ENCODE results near the gene LIMK1.

LIMK1 gene

GRCh38 chr7:74059037-74059436 lies 24.6 kb upstream of the LIMK1 start:
- no peak for DNase-seq
- H3K9me3 ChIP-seq = no peaks in the 10 kb centered on the region
- no peaks in the 10 kb centered on the region for H3K4me1 ChIP-seq

GRCh38 chr7:74059681-74060588 lies 23.7 kb upstream of the LIMK1 start:
- DNase-seq = no peak
- Histone ChIP-seq H3K4me3 (ENCODE audit: low read depth, low read length) (no peak overlapping the region), H3K4me1 (no peaks in the 10 kb centered on the region), H3K27me3 (no peaks in the 10 kb centered on the region), H3K36me3 (no peaks in the 10 kb centered on the region), H3K9me3 (no peaks in the 10 kb centered on the region)
- no peak for TF ChIP-seq CTCF (IDR thresholded peaks at IDR 0.05; ENCODE audit: low read depth, low read length)

More at GRCh38 chr7:74059037-74059436, 24.6 kb upstream of the LIMK1 start:
- no peak for TF ChIP-seq CTCF (IDR thresholded peaks at IDR 0.05; ENCODE audit: low read depth, low read length)
- Histone ChIP-seq H3K36me3 (no peaks in the 10 kb centered on the region), H3K4me3 (ENCODE audit: low read depth, low read length) (no peak overlapping the region), H3K27me3 (no peaks in the 10 kb centered on the region)

GRCh38 chr7:74061840-74062539 lies 21.6 kb upstream of the LIMK1 start:
- DNase-seq = no peak
- TF ChIP-seq CTCF (IDR thresholded peaks at IDR 0.05; ENCODE audit: low read depth, low read length) = no peak
- Histone ChIP-seq H3K4me1 (no peaks in the 10 kb centered on the region), H3K27me3 (no peaks in the 10 kb centered on the region), H3K9me3 (no peaks in the 10 kb centered on the region), H3K36me3 (no peaks in the 10 kb centered on the region), H3K4me3 (ENCODE audit: low read depth, low read length) (no peak overlapping the region)

GRCh38 chr7:74063223-74063641 lies 20.4 kb upstream of the LIMK1 start:
- Histone ChIP-seq H3K36me3 (no peaks in the 10 kb centered on the region), H3K9me3 (no peaks in the 10 kb centered on the region), H3K27me3 (no peaks in the 10 kb centered on the region), H3K4me3 (ENCODE audit: low read depth, low read length) (no peak overlapping the region), H3K4me1 (no peaks in the 10 kb centered on the region)
- no peak for TF ChIP-seq CTCF (IDR thresholded peaks at IDR 0.05; ENCODE audit: low read depth, low read length)
- peak; percentile 27 for DNase-seq

GRCh38 chr7:74063646-74064045 lies 20.0 kb upstream of the LIMK1 start:
- H3K4me3 ChIP-seq (ENCODE audit: low read depth, low read length) = no peak overlapping the region
- H3K36me3 ChIP-seq = no peaks in the 10 kb centered on the region
- no peaks in the 10 kb centered on the region for H3K27me3 ChIP-seq
- TF ChIP-seq CTCF (IDR thresholded peaks at IDR 0.05; ENCODE audit: low read depth, low read length) = no peak
- no peak for DNase-seq
- no peaks in the 10 kb centered on the region for H3K4me1 ChIP-seq
- no peaks in the 10 kb centered on the region for H3K9me3 ChIP-seq

GRCh38 chr7:74064696-74065095 lies 18.9 kb upstream of the LIMK1 start:
- Histone ChIP-seq H3K27me3 (no peaks in the 10 kb centered on the region), H3K9me3 (no peaks in the 10 kb centered on the region), H3K4me1 (no peaks in the 10 kb centered on the region), H3K36me3 (no peaks in the 10 kb centered on the region), H3K4me3 (ENCODE audit: low read depth, low read length) (no peak overlapping the region)
- no peak for DNase-seq
- TF ChIP-seq CTCF (IDR thresholded peaks at IDR 0.05; ENCODE audit: low read depth, low read length) = no peak

All from BE2C (cell line).